ENCODE results near the gene ARHGAP1.

- no peak for TF ChIP-seq CTCF (IDR thresholded peaks at IDR 0.05)
- no peak for TF ChIP-seq BHLHE40 (IDR thresholded peaks at IDR 0.05; ENCODE audit: low read depth, low read length)
- no peak for TF ChIP-seq RARB (CRISPR knock-in tag; IDR thresholded peaks at IDR 0.05)
- TF ChIP-seq MAFK (IDR thresholded peaks at IDR 0.05; ENCODE audit: partially characterized antibody): no peak
- no peak for TF ChIP-seq CEBPB (IDR thresholded peaks at IDR 0.05)
Observed at GRCh38 chr11:46643531-46643930, 56.9 kb downstream of the ARHGAP1 start.
